Measurements from ENCODE around the gene GPRIN3. TPM values are rescaled to one million over a fixed set of nuclear protein-coding genes. Genes with fewer than 3 reads are reported as not detected.
"Not testable (repeated sequence)": the region's sequence is repeated elsewhere in the genome, so short reads cannot be mapped to it uniquely, and the experiment has no call there.

Gene GPRIN3
- total RNA-seq, 1 donor from 2014 or later = not detected

- no peaks in the 10 kb centered on the region for H3K27me3 ChIP-seq (ENCODE audit: control insufficient read depth, insufficient read depth, low read length)
- no peak overlapping the region for H3K4me3 ChIP-seq (ENCODE audit: low read depth, low read length)
- TF ChIP-seq CTCF (IDR thresholded peaks at IDR 0.05; ENCODE audit: insufficient read depth, low read length, severe bottlenecking) = no peak
- FAIRE-seq (no peak), DNase-seq (ENCODE audit: low read depth) (no peak)
- no peaks in the 10 kb centered on the region for H3K36me3 ChIP-seq (ENCODE audit: control insufficient read depth, insufficient read depth, low read length)
These were observed 6.7 kb upstream of the GPRIN3 start for GRCh38 chr4:89314291-89314690.

- FAIRE-seq = no peak
- no peak for TF ChIP-seq CTCF (IDR thresholded peaks at IDR 0.05; ENCODE audit: insufficient read depth, low read length, severe bottlenecking)
- no peaks in the 10 kb centered on the region for H3K36me3 ChIP-seq (ENCODE audit: control insufficient read depth, insufficient read depth, low read length)
- no peak overlapping the region for H3K4me3 ChIP-seq (ENCODE audit: low read depth, low read length)
- H3K27me3 ChIP-seq (ENCODE audit: control insufficient read depth, insufficient read depth, low read length) = peaks cover 3% of the 10 kb centered on the region
- DNase-seq (ENCODE audit: low read depth) = no peak
These were observed 4.5 kb upstream of the GPRIN3 start for GRCh38 chr4:89312066-89312465.

GRCh38 chr4:89311433-89311832 is 3.8 kb upstream of the GPRIN3 start:
- DNase-seq (ENCODE audit: low read depth) (no peak), FAIRE-seq (no peak)
- Histone ChIP-seq H3K27me3 (ENCODE audit: control insufficient read depth, insufficient read depth, low read length) (peaks cover 4% of the 10 kb centered on the region), H3K4me3 (ENCODE audit: low read depth, low read length) (no peak overlapping the region), H3K36me3 (ENCODE audit: control insufficient read depth, insufficient read depth, low read length) (no peaks in the 10 kb centered on the region)
- no peak for TF ChIP-seq CTCF (IDR thresholded peaks at IDR 0.05; ENCODE audit: insufficient read depth, low read length, severe bottlenecking)

GRCh38 chr4:89309154-89309553 is 1.6 kb upstream of the GPRIN3 start:
- not testable (repeated sequence) for H3K36me3 ChIP-seq (ENCODE audit: control insufficient read depth, insufficient read depth, low read length); DNase-seq (ENCODE audit: low read depth); H3K27me3 ChIP-seq (ENCODE audit: control insufficient read depth, insufficient read depth, low read length); H3K4me3 ChIP-seq (ENCODE audit: low read depth, low read length); FAIRE-seq

- no peak for DNase-seq (ENCODE audit: low read depth)
- TF ChIP-seq CTCF (IDR thresholded peaks at IDR 0.05; ENCODE audit: insufficient read depth, low read length, severe bottlenecking) = no peak
- H3K27me3 ChIP-seq (ENCODE audit: control insufficient read depth, insufficient read depth, low read length) = peaks cover 4% of the 10 kb centered on the region
- no peaks in the 10 kb centered on the region for H3K36me3 ChIP-seq (ENCODE audit: control insufficient read depth, insufficient read depth, low read length)
- no peak overlapping the region for H3K4me3 ChIP-seq (ENCODE audit: low read depth, low read length)
- no peak for FAIRE-seq
These were observed 531 bp upstream of the GPRIN3 start for GRCh38 chr4:89308161-89308500.

- no peak for DNase-seq (ENCODE audit: low read depth)
- H3K36me3 ChIP-seq (ENCODE audit: control insufficient read depth, insufficient read depth, low read length) = no peaks in the 10 kb centered on the region
- no peak overlapping the region for H3K4me3 ChIP-seq (ENCODE audit: low read depth, low read length)
- peaks cover 4% of the 10 kb centered on the region for H3K27me3 ChIP-seq (ENCODE audit: control insufficient read depth, insufficient read depth, low read length)
- FAIRE-seq = no peak
- no peak for TF ChIP-seq CTCF (IDR thresholded peaks at IDR 0.05; ENCODE audit: insufficient read depth, low read length, severe bottlenecking)
These were observed 488 bp downstream of the GPRIN3 start for GRCh38 chr4:89307178-89307445.
